Epithelial cell of esophagus (primary cell): ENCODE results near the gene DEAF1.

Source experiments
- DNase-seq: peaks from one replicate; pipeline ENCODE4 v3.0.0; 2010; ENCODE audit warnings: low read depth
- H3K4me3 ChIP-seq: 2 replicates; pipeline ENCODE4 v1.5.1; 2011; ENCODE audit warnings: mild to moderate bottlenecking, low read length, control low read depth
- CTCF ChIP-seq: IDR thresholded peaks from 2 replicates; pipeline ENCODE4 v1.5.1; 2011; ENCODE audit warnings: low read depth, mild to moderate bottlenecking, low read length, control low read depth, inconsistent platforms; ENCODE audit not compliant: insufficient read depth; ENCODE audit errors: missing control alignments

The DEAF1 gene

GRCh38 chr11:640021-640706 is 54.9 kb downstream of the DEAF1 start:
- DNase-seq: no peak
- H3K4me3 ChIP-seq: no peak overlapping the region
- no peak for TF ChIP-seq CTCF

- no peak overlapping the region for H3K4me3 ChIP-seq
- TF ChIP-seq CTCF: no peak
- no peak for DNase-seq
Observed at GRCh38 chr11:639332-639955, 55.6 kb downstream of the DEAF1 start.

GRCh38 chr11:638631-639331 is 56.2 kb downstream of the DEAF1 start:
- H3K4me3 ChIP-seq: no peak overlapping the region
- DNase-seq: no peak
- no peak for TF ChIP-seq CTCF

- no peak for TF ChIP-seq CTCF
- DNase-seq: no peak
- no peak overlapping the region for H3K4me3 ChIP-seq
Observed at GRCh38 chr11:637593-638521, 57.2 kb downstream of the DEAF1 start.

- TF ChIP-seq CTCF: no peak
- no peak for DNase-seq
- no peak overlapping the region for H3K4me3 ChIP-seq
Observed at GRCh38 chr11:637333-637592, 57.8 kb downstream of the DEAF1 start.

GRCh38 chr11:636511-637332 is 58.3 kb downstream of the DEAF1 start, which contains the start of gene DRD4:
TSS of gene DRD4 (plus strand) at chr11:637269. CDS start at chr11:637305, 36 bp downstream.
- DNase-seq: no peak
- no peak within 1 kb of the TSS for H3K4me3 ChIP-seq
- TF ChIP-seq CTCF: no peak
